HG02642 (cell line): Measurements from ENCODE around the gene HSPA12A.

Source experiments
- ATAC-seq: cut with Tn5 transposase; IDR thresholded peaks from one replicate; pipeline ENCODE4 v1.9.1; 2021; ENCODE audit warnings: mild to moderate bottlenecking; ENCODE audit not compliant: unreplicated experiment, poor library complexity

HSPA12A gene

DNA sequence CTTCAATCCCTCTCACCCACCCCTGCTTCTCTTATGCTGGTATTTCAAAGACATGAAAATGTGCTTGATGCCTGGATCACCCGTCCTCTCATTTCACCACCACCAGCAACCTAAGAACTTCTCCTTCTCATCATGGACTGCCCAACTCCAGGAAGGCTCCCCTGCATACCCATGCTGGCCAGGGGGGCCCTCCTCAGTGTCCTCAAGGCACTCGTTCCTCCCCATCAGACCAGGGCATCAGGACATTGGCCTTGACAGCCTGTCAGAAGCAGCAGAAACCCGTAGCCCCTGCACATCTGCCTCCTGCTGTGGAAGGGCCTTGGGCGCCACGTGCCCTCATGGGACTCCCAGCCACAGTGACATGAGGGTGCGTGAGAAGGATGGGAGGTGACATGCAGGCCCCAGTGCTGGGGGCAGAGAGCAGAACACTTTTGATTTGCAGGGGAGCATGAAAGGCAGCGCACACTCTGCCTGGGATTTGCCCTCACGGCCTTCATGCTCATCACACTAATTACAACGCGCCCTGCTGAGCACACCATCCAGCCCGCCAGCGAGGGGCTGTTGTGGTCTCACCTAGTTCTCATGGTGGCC, 1.9 kb upstream of the HSPA12A start:
- ATAC-seq, result no peak

DNA sequence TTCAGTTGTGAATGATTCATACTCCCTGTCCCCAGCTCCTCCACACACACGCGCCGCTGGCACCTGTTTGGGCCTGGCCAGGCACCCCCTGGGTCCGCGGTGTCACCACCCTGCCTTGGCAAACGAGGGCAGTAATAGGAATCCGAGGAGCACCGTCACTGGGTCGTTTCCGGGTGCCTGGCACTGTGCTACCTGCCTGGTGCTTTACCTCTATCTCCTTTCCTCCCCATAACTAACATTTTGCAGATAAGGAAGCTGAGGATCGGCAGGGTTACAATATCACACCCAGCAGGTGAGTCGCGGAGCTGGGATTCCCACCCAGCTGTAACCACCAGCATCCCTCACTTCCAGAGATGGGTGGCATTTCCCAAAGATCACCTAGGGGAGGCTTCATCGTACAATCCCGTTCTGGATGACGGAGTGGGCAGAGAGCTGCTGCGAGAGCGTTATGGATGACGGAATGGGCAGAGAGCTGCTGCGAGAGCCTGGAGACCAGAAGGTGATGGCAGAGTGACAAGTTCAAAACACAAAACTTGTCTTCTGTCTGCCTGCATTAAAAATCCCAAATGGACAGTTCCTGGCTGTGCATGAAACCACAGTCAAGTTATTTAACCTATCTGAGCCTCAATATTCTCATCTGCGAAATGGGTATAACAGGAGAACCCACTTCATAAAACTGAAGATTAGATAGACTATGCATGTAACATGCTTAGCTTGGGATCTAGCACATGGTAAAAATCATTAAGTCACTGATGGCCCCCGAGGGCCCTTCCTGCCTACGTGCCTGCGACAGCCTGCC, 1.1 kb upstream of the HSPA12A start:
- no peak for ATAC-seq

- ATAC-seq, result no peak
These were observed 695 bp downstream of the HSPA12A start for GRCh38 chr10:116741391-116742351.

DNA sequence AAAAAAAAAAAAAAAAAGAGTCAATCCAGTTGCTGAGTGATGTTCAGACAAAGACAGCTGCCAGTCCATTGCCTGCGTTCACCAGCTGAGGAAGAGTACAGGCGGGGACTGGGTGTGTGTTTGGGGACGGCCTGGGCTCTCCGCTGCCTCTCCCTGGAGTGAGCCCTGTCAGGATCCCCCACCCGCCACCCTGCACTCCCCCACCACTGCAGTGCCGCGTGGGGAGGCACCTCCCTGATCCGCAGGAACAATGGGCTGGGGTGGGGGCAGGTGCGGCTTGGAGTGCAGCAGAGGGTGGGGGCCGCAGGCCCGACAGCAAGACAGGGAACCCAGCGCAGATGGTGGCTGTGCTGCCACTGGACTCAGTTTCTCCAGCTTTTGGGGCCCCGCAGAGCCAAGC, 1.4 kb downstream of the HSPA12A start:
- no peak for ATAC-seq

DNA sequence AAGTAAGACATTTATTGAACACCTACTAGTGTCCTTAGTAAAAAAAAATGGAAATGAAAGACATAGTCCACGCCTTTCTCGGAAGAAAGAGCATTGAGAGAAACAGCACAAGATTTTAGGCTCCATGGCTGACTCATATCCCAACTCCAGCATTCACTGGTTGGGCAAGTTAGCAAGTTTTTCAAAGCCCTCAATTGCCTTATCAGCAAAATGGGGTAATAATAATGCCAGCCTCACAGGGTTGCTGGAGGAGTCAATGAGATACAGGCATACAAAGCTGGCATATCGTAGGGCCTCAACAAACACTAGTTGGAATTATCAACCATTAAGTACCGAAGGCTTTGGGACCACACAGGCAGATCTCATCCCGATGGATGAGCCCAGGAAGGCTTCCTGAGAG, 4.0 kb downstream of the HSPA12A start:
- ATAC-seq, result no peak

DNA sequence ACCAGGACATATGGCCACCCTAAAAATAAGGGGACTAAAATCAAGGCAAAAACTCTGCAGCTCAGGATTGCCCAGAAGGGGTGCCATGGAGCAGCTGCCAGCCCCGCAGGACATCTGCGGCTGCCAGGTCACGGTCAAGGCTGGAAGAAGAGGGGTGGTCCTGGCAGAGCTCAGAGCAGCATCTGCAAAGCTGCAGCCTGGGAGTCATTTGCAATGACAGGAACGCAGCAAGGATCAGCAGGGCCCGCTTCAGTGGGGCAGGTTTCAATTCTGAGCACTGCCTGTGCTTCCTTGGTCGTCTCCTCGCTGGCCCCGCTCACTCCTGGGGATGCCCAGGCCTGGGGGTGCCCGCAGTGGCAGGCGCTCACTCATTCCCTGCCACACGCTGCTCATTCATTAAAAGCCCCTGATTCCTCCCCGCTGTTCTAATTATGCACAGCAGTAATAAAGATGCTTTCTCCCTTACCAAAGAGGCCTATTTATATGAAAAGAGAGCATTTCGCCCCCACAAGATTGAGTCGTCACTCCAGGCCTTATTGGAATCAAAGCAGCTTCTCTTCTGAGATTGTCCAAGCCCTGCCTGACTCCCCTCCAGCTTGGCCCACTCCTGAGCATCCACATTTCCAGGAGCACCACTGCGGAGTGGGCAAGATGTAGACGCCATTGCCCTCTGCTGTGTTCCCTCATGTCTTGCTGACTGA, 4.6 kb downstream of the HSPA12A start:
- no peak for ATAC-seq

DNA sequence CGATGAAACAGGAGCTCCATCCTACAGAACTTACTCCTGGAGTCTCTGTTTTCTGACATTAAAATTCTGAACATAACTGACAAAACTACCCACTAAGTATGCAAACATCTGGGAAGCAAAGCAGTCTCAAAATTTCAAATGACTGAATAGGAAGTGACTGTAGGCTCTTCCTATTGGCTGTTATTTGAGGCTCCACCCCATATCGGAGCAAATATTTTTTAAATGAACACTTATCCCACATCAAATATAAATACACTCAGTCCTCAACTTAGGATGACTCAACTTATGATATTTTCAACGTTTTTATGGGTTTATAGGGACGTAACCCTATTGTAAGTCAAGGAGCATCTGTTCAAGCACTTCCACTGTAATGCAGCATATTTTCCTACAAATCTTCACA, 8.8 kb downstream of the HSPA12A start:
- ATAC-seq, result no peak

DNA sequence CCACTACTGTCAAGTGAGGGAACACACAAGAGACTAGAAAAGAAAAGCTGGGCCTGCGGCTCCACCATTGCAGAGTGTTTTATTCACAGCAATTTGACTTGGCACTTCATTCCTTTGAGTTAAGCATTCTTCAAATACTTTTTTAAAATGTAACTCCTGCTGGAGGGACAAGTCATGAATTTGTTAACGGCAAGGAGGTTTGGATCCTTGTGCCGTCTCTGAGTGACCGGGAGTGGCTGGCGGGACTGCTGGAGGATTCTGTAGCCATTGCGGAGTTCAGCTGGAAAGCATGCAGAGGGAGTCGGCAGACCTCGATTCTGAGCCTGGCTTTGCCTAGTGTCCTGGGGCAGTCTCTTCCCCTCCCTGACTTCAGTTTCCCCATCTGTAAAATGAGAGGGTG, 9.8 kb downstream of the HSPA12A start:
- ATAC-seq, result no peak

GRCh38 chr10:116730464-116731260, 11.7 kb downstream of the HSPA12A start:
- ATAC-seq, result no peak

DNA sequence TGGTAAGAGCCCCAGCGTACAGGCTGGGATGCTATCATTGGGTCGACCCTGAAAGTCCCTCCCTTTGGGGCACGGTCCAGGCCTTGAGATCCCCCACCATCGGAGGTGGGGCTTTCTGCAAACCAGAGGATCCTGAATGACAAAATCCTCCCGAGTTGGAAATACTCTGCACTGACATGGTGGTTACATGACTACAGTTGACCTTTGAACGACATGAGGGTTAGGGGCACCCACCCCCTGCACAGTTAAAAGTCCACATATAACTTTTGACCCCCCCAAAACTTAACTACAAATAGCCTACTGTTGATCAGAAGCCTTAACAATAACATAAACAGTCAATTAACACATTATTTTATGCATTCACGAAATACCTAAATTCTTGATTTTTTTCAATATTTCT, 13.1 kb downstream of the HSPA12A start:
- no peak for ATAC-seq

- no peak for ATAC-seq
These were observed 13.8 kb downstream of the HSPA12A start for GRCh38 chr10:116728526-116729096.

DNA sequence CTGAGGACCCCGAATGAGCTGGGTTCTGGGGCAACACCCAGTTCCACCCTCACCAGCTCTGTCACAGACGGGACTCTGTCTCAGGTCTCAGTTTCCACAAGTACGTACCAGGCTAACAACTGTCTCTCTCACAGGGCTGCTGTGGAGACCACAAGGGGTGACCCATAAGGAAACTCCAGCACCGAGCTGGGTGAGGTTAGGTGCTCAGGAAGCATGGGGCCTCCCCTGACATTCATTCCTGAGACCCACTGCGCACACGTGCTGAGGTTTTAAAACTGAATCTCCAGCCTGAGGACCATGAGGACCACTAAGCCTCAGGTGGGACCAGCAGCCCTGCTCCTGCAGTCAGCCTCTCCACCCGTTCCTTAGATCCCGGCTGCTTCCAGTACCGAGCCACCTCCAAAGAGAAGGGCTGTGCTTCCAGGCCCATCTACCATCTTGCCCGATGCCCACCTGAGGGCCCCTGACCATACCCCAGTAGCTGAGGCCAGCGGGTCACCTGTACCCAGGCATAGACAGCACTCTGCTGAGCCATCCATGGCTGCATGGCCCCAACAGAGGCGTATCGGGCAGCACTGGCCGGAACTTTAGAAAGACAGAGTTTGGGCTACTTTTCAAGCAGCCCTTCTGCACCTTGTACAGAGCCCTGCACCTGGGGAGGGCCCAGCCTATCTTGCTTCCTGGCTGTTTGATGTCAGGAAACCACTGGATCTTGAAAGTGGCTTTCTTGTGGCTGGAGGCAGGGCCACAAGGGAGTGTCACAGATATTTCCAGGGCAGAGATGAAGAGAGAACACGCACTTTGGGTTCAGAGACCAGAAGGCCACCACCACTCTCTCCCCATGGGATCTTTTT, 18.7 kb downstream of the HSPA12A start:
- no peak for ATAC-seq

DNA sequence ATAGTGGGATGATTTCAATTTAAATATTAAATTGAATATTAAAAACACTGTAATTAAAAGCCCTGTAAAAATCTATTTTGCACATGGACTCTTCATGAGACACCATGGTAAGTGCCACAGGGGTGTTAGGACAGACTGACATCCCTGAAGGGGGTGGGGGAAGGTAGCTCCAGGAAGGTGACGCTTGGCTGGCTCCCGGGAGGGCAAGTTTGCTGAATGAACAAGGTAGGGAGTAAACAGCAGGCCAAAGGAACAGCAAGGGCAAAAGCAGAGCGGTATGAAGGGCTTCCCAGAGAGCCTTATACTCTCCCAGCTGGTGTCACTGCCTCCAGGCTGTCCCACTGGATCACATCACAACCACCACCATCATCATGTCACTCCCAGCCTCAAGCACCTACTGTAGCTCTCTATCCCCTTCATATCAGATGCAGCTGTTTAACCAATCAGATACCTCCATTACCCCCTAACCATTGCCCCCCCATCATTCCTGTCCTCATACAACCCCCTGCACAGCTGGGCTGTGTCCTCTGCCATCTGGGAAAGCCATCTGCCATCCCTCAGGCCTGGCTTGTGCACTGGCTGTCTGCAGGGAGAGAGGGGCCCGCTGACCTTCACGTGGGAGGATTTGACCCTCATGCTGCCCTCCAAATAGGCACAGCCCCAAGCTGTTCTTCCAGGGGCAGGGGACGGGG, 19.5 kb downstream of the HSPA12A start:
- no peak for ATAC-seq

DNA sequence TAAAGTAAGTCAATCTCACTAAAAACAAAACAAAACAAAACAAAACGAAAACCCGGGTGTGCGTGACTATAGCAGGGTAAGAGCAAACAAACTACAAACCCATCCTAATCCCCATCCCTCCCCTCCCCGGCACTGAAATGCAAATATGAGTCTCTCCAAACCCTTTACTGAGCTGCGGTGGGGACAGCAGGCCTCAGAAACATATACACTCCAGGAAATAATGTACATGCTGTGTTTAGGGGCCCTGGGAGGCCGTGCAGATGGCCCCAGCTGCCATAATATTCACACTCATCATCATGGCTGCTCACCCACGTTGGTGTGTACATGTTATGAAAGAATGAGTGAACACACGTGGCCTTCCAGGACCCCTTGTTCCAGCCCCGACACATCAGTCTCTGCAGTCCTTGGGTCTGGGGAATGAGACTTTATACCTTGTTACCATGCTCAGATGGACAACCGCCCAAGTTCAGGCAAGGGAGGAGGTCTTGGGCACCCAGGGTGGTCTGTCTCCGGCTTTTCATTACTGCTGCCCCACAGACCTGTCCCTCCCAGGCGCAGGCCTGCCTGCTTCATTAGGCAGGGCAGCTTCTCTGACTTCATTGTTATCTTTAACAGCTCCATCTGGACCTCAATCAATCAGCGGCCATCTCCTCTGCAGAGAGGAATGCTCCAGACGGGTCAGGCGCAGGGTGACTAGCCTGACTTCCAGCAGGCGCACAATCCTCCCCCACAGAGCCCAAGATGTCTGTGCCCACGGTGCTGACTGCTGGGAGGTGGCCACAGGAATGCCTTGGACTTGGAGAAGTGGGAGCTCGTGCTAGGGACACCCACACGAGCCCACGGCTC, 20.6 kb downstream of the HSPA12A start:
- ATAC-seq, result no peak

DNA sequence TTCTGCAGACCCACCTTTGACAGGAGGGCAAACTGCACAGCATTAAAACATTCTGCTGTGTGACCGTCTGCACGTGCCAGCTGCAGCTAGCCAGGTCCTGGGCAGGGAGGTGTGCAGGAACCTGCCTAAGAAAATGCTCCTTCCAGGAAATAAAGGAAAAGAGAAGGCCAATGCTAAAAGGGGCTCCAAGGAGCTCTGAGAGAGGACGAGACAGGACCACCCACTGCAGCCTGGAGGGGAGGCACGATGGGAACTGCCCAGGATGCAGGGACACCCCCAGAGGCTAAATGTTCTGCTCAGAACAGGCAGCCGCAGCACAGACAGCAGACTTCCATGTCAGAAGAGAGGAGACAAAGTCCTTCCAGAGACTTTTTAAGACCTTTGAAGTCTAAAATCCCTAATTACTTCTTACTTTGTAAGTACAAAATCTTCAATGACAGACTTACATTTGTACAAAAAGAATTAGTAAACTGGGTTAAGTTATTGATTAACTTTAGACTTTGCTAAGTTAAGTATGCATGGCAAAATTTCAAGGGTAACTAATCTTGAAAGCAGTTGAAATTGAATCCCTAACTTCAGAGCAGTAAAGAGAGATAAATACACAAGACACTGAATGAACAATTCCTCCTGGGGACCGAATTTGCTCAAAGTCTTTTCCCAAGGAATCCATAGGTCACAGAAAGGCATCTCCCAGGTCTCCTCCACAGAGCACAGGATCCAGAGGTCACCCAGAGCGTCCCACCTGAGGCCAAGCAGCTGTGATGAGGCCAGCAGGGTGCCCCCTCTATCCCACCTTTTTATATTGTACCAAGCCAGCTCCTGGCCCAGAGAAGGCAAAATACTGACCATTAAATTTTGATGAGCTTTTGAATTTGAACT, 21.5 kb downstream of the HSPA12A start:
- no peak for ATAC-seq

DNA sequence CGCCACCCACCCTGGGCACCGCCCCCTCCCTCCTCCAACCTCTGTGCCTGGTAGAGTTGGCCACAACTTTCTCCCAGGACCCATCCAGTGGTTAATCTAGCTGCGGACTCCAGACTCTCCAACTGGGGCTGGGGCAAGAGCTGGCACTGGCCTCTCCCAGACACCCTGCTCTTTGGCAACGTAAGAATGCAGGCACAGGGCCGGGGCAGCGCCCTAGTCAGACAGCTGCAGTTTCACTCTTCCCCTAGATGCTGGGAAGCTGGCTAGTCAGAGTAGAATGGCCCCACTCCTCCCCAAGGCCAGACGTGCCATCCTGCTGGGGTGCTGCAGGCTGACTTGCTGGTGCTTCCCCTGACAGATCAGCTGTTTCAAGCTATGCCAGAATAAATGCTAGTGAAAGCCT, 22.1 kb downstream of the HSPA12A start:
- ATAC-seq, result no peak
